ENCODE data around the gene TMPRSS6.

DNA sequence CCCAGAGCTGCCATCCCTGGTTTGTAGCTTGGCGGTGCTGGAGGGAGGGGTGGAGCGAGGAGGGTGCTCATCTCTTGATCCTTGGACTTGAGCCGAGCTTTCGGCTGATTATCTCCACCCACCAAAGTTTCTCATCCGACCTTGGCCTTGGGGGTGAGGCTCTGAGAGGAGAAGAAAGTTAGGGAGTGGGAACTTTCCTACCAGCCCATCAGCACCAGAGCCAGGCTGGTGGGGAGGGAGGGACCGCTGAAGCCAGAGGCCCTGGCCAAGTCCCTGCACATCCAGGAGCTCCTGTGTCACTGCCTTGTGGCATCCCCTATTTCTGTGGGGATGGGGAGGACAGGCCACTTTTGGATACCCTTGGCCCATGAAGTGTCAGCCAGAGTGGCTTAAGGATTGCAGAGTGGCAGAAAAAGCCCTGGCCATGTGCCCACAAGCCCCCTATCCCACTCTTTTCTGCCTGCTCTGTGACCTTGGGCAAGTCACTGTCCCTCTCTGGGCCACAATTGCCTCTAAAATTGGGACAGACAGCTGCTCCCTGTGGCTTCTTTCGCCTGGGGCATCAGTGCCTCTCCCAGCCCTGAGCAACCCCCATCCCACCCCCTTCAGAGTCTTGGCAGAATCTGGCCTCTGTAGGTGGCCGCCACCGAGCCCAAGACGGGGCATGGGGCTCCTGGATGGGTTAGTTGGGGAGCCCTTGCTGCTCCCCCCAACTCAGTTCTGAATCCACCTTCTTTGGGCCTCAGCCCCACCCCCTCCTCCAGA is 47.7 kb downstream of the TMPRSS6 start:
- TF ChIP-seq ZNF274 (IDR thresholded peaks at IDR 0.05; ENCODE audit: low read depth, low read length) (no peak), YY1 (IDR thresholded peaks at IDR 0.05; ENCODE audit: insufficient read depth, insufficient read length) (no peak), SUZ12 (IDR thresholded peaks at IDR 0.05; ENCODE audit: extremely low read depth, insufficient read depth, insufficient read length) (no peak)

Measured in NT2/D1 (cell line).